Skeletal muscle satellite cell (primary cell): ENCODE data around the gene TMPRSS12.
"Not testable (repeated sequence)": the region's sequence is repeated elsewhere in the genome, so short reads cannot be mapped to it uniquely, and the experiment has no call there.

Source experiments
- H3K27me3 ChIP-seq: 2 replicates; pipeline ENCODE4 v1.7.0; 2013; ENCODE audit warnings: low read length; ENCODE audit not compliant: control insufficient read depth, insufficient read depth
- H3K36me3 ChIP-seq: 2 replicates; pipeline ENCODE4 v1.7.0; 2013; ENCODE audit warnings: mild to moderate bottlenecking, control low read depth, low read length; ENCODE audit not compliant: insufficient read depth
- H3K4me1 ChIP-seq: 2 replicates; pipeline ENCODE4 v1.7.0; 2013; ENCODE audit warnings: low read length; ENCODE audit not compliant: control insufficient read depth, insufficient read depth
- H3K4me2 ChIP-seq: 2 replicates; pipeline ENCODE4 v1.7.0; 2013; ENCODE audit warnings: mild to moderate bottlenecking, low read length
- H3K4me3 ChIP-seq: 2 replicates; pipeline ENCODE4 v1.7.0; 2013; ENCODE audit warnings: low read length
- H3K9ac ChIP-seq: 2 replicates; pipeline ENCODE4 v1.7.0; 2013; ENCODE audit warnings: mild to moderate bottlenecking, low read depth, low read length, moderate library complexity
- H3K9me3 ChIP-seq: replicated peaks from 2 replicates; pipeline ENCODE4 v1.7.0; 2013; ENCODE audit warnings: mild to moderate bottlenecking, control low read depth, low read length

The TMPRSS12 gene

DNA sequence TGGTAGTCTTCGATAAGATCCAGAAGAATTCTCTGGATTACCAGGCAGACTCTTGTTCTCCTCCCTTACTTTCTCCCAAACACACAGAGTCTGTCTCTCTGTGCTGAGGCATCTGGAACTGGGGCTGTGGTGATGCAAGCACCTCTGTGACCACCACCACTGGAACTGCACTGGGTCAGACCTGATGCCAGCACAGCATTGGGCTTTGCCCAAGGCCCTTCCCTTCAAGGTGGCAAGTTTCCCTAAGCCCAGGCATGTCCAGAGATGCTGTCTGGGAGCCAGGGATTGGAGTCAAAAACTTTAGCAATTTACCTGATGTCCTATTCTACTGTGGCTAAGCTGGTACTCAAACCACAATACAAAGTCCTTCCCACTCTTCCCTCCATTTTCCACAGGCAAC lies 14.6 kb upstream of the TMPRSS12 start:
- no peaks in the 10 kb centered on the region for H3K9me3 ChIP-seq
- H3K27me3 ChIP-seq, result no peaks in the 10 kb centered on the region
- no peaks in the 10 kb centered on the region for H3K36me3 ChIP-seq
- H3K9ac ChIP-seq, result no peak overlapping the region
- H3K4me3 ChIP-seq, result no peak overlapping the region
- no peaks in the 10 kb centered on the region for H3K4me1 ChIP-seq
- H3K4me2 ChIP-seq, result no peak overlapping the region

DNA sequence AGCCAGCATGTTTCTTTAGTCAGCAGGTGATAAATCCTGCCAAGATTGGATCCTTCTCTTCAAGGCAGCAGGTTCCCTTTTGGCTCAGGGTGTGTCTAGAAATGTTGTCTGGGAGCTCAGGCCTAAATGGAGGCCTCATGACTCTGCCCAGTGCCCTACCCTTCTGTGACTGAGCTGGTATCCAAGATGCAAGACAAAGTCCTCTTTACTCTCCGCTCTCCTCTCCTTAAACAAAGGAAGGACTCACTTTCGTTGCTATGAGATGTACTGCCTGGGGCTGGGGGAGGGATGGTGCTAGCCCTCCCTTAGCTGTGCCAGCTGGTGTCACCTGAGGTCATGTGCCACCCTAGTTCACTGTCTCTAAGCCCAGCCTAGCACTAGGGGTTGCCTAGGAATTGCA lies 13.8 kb upstream of the TMPRSS12 start:
- H3K4me3 ChIP-seq, result no peak overlapping the region
- no peak overlapping the region for H3K4me2 ChIP-seq
- H3K4me1 ChIP-seq, result no peaks in the 10 kb centered on the region
- no peaks in the 10 kb centered on the region for H3K9me3 ChIP-seq
- no peaks in the 10 kb centered on the region for H3K27me3 ChIP-seq
- no peak overlapping the region for H3K9ac ChIP-seq
- H3K36me3 ChIP-seq, result no peaks in the 10 kb centered on the region

GRCh38 chr12:50833801-50834200 lies 8.9 kb upstream of the TMPRSS12 start:
- not testable (repeated sequence) for H3K4me3 ChIP-seq, H3K4me1 ChIP-seq, H3K4me2 ChIP-seq, H3K27me3 ChIP-seq, H3K9ac ChIP-seq, H3K9me3 ChIP-seq, H3K36me3 ChIP-seq

DNA sequence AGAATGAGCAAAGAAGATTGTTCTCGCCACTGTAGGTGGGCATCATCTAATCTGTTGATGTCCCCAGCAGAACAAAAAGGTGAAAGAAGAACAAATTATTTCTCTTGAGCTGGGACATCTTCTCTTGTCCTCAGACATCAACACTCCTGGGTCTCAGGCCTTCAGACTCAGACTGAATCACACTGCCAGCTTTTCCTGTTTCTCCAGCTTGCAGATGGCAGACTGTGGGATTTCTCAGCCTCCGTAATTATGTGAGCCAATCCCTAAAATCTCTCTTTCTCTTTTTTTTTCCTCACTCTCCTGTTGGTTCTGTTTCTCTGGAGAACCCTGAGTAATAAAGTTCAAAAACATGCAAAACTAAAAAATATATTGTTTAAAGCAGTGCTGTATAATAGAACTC lies 3.7 kb upstream of the TMPRSS12 start:
- Histone ChIP-seq H3K36me3 (no peaks in the 10 kb centered on the region), H3K27me3 (no peaks in the 10 kb centered on the region), H3K9me3 (no peaks in the 10 kb centered on the region), H3K9ac (no peak overlapping the region), H3K4me3 (no peak overlapping the region), H3K4me1 (no peaks in the 10 kb centered on the region), H3K4me2 (no peak overlapping the region)

DNA sequence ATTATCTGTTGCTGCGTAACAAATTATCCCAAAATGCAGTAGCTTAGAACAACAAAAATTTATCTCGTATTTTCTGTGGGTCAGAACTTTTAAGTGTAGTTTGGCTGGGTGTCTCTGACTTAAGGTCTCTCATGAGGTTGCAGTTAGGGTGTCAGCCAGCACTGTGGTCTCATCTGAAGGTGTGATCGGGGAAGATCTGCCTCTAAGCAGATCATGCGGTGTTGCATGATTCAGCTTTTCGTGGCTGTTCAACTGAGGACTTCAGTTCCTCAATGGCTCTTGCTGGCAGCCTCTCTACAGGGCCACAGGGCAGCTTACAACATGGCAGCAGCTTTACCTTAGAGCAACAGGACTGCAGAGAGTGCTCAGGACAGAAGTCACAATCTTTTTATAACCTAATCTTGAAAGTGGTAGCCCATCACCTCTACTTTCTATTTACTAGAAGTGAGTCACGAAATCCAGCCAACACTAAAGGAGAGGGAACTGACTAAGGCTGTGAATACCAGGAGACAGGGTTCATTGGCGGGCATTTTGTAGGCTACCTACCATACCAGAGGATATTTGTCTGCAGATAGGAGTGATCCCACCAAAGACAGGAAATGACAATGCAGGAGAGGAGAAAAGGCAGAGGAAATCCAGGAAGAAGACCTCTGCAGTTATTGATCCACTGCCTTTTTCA lies 1.8 kb upstream of the TMPRSS12 start:
- Histone ChIP-seq H3K4me1 (no peaks in the 10 kb centered on the region), H3K4me2 (no peak overlapping the region)

GRCh38 chr12:50841716-50842531 lies 802 bp upstream of the TMPRSS12 start:
- Histone ChIP-seq H3K4me2 (no peak overlapping the region), H3K36me3 (no peaks in the 10 kb centered on the region), H3K4me1 (no peaks in the 10 kb centered on the region), H3K9ac (no peak overlapping the region), H3K9me3 (no peaks in the 10 kb centered on the region), H3K27me3 (no peaks in the 10 kb centered on the region), H3K4me3 (no peak overlapping the region)

More for the DNA sequence above, 1.8 kb upstream of the TMPRSS12 start:
- Histone ChIP-seq H3K9me3 (no peaks in the 10 kb centered on the region), H3K36me3 (no peaks in the 10 kb centered on the region), H3K4me3 (no peak overlapping the region), H3K27me3 (no peaks in the 10 kb centered on the region), H3K9ac (no peak overlapping the region)

DNA sequence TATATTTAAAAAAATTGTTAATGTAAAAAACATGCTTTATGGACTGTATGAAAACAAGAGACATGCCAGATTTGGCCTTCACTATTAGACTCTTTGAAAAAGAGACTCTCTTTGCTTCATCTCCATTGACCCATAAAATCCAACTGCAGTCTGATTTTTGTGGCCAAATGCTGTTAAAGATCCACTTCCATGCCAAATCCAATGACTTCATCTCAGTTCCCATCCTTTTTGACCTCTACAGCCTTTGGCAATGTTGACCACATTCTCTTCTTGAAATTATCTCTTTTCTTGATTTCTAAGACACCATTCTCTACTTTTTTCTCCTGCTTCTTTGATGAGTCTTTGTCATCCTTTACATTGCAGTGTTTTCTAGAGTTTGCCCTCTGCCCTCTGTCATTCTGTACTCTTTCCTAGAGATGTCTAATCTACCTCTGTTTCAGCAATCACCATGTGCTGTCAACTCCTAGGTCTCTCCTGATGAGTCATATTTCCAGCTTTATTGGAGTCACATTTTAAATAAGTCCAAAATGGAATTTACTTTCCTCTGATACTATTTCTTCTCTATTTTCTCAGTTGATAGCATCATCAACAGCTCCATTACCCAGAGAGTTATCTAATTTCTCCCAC lies 2.4 kb downstream of the TMPRSS12 start:
- Histone ChIP-seq H3K4me2 (no peak overlapping the region), H3K27me3 (no peaks in the 10 kb centered on the region), H3K4me1 (no peaks in the 10 kb centered on the region), H3K4me3 (no peak overlapping the region), H3K9me3 (no peaks in the 10 kb centered on the region), H3K36me3 (no peaks in the 10 kb centered on the region), H3K9ac (no peak overlapping the region)

GRCh38 chr12:50848963-50849362 lies 6.2 kb downstream of the TMPRSS12 start:
- H3K27me3 ChIP-seq, result peaks cover 22% of the 10 kb centered on the region

GRCh38 chr12:50855218-50855617 lies 12.5 kb downstream of the TMPRSS12 start:
- not testable (repeated sequence) for H3K9ac ChIP-seq

More at GRCh38 chr12:50848963-50849362, 6.2 kb downstream of the TMPRSS12 start:
- no peak overlapping the region for H3K9ac ChIP-seq
- no peaks in the 10 kb centered on the region for H3K36me3 ChIP-seq
- H3K4me1 ChIP-seq, result no peaks in the 10 kb centered on the region
- H3K4me3 ChIP-seq, result no peak overlapping the region
- no peaks in the 10 kb centered on the region for H3K9me3 ChIP-seq
- no peak overlapping the region for H3K4me2 ChIP-seq

DNA sequence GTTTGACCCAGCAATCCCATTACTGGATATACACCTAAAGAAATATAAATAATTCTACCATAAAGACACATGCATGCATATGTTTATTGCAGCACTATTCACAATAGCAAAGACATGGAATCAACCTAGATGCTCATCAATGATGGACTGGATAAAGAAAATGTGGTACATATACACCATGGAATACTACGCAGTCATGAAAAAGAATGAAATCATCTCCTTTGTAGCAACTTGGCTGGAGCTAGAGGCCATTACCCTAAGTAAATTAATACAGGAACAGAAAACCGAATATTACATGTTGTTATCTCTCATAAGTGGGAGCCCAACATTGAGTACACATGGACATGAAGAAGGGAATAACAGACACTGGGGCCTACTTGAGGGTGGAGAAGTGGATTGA lies 13.0 kb downstream of the TMPRSS12 start:
- H3K36me3 ChIP-seq, H3K9ac ChIP-seq, H3K4me1 ChIP-seq, H3K9me3 ChIP-seq, H3K4me3 ChIP-seq, H3K4me2 ChIP-seq: not testable (repeated sequence)
- H3K27me3 ChIP-seq, result peaks cover 26% of the 10 kb centered on the region

More at GRCh38 chr12:50855218-50855617, 12.5 kb downstream of the TMPRSS12 start:
- H3K4me3 ChIP-seq, H3K36me3 ChIP-seq, H3K4me1 ChIP-seq, H3K4me2 ChIP-seq, H3K9me3 ChIP-seq: not testable (repeated sequence)
- H3K27me3 ChIP-seq, result peaks cover 28% of the 10 kb centered on the region

GRCh38 chr12:50859621-50860310 lies 17.0 kb downstream of the TMPRSS12 start:
- Histone ChIP-seq H3K4me2 (no peak overlapping the region), H3K27me3 (no peaks in the 10 kb centered on the region), H3K9ac (no peak overlapping the region), H3K4me3 (no peak overlapping the region), H3K9me3 (no peaks in the 10 kb centered on the region), H3K4me1 (peaks cover 8% of the 10 kb centered on the region), H3K36me3 (no peaks in the 10 kb centered on the region)
